Heart left ventricle (tissue), 13 donors: ENCODE results near the gene GTF2F2.

Experiments used
- CTCF ChIP-seq, 12 donors: fragments of 200-600 bp; sonication (generic) in 4 of 12; IDR thresholded peaks; one replicate each; pipeline versions ENCODE4 v1.5.0 to v1.8.0; 2018 to 2022; ENCODE audit warnings: antibody characterized with exemption in 12 of 12, mild to moderate bottlenecking in 5 of 12
- POLR2A ChIP-seq, 2 donors: fragments of 450-650 bp; IDR thresholded peaks; one replicate each; pipeline ENCODE4 v1.6.1; 2017; ENCODE audit warnings: antibody characterized with exemption in 2 of 2, mild to moderate bottlenecking in 2 of 2, moderate library complexity in 2 of 2
- donor health status: ischemic (EF 13 %, LVEDD 7.1; RV severe dilation, severe dysfunction).
- donor health status: DM: no; HTN: yes; CAD: no.
- donor health status: DM: no; HTN: no; CAD: no.
- donor health status: ischemic (EF 25% LVEDD 6.9; RV normal size, moderate dysfunction).
- donor health status: ischemic (EF 25% LVEDD 5.7; RV mildly dilated, moderate dysfunction).
- donor health status: ischemic (EF 35%, LVEDD 5.7; RV mildly dilated, moderate dysfunction).
- donor health status: nonischemic (EF 11% LVEDD 7.7; RV severe dilation, severe dysfunction).
- donor health status: DM: yes; HTN: yes; CAD: no.
- donor health status: PGD.
- donor health status: ischemic (EF 29% LVEDD 5.4; RV normal size, mild dysfunction).
- donor health status: nonischemic (EF 23%, LVEDD 6.1; RV moderate dilation, normal function).

DNA sequence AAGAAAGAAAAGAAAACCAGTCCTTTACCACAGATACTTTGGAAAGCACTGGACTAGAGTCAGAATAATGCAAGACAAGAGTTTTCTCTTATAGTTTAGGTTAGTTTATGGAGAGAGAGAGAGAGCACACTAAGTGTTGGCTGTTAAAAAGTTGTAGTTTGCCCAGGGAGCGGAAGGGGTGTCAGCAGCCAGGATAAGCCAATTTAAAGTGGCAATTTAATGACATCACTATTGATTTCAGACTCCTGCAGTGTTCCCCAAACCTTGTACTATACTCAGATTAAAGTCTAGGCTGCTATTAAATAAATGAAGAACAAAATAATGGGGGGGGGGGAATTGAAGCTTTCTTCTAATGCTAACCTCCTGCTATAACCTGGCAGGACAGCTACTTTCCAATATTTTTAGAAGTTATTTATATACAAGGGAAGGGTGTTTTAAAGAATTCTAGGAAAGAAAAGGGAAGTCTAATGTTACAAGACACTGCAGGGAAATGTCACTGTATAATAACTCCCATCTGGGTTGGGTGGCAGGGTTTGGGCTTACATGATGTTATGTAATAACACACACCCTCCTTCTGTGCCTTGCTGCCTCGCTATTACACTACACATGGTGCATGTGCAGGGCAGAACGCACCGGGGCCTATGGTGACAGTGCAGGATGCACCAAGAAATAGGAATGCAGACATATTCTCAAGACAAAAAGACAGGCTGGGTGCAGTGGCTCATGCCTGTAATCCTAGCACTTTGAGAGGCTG, 200.7 kb downstream of the GTF2F2 start:
- TF ChIP-seq POLR2A (IDR thresholded peaks at IDR 0.05) (no peak), CTCF (IDR thresholded peaks at IDR 0.05) (no peak)
